Neural progenitor cell (in vitro differentiated cells): Measurements from ENCODE around the gene MRPS21.

Experiments
- EZH2 ChIP-seq: fragments of 200-600 bp; sonication (generic); IDR thresholded peaks from 2 replicates; pipeline ENCODE4 v1.6.1; 2017; ENCODE audit warnings: antibody characterized with exemption, mild to moderate bottlenecking, moderate library complexity
- EZH2phosphoT487 ChIP-seq: fragments of 200-600 bp; sonication (generic); IDR thresholded peaks from 2 replicates; pipeline ENCODE4 v1.6.1; 2017; ENCODE audit warnings: antibody characterized with exemption
- TF ChIP-seq, protein P1 (sequence below): fragments of 200-600 bp; sonication (generic); IDR thresholded peaks from 2 replicates; pipeline ENCODE4 v1.5.1; 2017; ENCODE audit warnings: antibody characterized with exemption, mild to moderate bottlenecking

DNA sequence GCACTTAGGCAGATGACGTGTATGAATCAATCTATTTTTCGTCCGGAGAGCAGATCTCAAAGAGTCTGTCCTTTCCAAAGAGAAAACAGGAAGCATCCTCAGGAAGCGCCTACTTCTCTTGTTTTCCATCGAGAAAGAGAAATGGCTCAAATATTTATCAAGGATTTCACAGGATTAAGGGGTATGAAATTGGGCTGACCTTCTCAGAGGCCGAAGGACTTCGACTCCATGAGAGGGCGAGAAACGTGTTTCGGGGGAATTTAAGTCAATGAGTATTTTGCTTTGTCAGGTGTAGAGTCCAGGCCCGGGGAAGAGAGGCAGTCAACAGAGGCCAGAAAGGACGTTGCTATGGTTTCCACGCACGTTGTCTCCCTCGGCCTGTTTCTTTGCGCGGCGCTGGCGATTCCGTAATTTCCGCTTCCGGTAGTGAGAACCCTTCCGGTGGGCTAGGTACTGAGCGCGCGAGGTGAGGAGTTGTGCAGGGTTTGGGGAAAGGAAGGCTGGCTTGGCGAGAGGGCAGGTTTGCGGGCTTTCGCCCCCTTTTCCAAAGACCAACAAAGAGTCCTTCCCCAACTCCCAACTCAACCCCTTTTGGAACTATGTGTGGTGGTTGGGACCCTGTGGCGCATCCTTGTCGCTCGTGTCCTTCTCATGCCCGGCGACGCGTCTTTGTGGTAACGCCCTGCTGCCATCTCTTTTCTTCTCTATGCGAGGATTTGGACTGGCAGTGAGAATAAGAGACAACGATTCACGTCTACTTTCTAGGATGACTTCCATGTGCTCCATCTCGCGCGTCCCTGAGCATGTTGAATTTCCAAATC lies at the start of gene MRPS21:
- TF ChIP-seq, protein P1, sequence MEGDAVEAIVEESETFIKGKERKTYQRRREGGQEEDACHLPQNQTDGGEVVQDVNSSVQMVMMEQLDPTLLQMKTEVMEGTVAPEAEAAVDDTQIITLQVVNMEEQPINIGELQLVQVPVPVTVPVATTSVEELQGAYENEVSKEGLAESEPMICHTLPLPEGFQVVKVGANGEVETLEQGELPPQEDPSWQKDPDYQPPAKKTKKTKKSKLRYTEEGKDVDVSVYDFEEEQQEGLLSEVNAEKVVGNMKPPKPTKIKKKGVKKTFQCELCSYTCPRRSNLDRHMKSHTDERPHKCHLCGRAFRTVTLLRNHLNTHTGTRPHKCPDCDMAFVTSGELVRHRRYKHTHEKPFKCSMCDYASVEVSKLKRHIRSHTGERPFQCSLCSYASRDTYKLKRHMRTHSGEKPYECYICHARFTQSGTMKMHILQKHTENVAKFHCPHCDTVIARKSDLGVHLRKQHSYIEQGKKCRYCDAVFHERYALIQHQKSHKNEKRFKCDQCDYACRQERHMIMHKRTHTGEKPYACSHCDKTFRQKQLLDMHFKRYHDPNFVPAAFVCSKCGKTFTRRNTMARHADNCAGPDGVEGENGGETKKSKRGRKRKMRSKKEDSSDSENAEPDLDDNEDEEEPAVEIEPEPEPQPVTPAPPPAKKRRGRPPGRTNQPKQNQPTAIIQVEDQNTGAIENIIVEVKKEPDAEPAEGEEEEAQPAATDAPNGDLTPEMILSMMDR = no peak
- no peak for TF ChIP-seq EZH2phosphoT487
- no peak for TF ChIP-seq EZH2
